T-helper 1 cell (primary cell): ENCODE results near the gene FDXR.

Source experiments
- DNase-seq, 5 donors: peaks; one replicate each; pipeline ENCODE4 v3.0.0-alpha.2; 2012 to 2020

Gene FDXR

DNA sequence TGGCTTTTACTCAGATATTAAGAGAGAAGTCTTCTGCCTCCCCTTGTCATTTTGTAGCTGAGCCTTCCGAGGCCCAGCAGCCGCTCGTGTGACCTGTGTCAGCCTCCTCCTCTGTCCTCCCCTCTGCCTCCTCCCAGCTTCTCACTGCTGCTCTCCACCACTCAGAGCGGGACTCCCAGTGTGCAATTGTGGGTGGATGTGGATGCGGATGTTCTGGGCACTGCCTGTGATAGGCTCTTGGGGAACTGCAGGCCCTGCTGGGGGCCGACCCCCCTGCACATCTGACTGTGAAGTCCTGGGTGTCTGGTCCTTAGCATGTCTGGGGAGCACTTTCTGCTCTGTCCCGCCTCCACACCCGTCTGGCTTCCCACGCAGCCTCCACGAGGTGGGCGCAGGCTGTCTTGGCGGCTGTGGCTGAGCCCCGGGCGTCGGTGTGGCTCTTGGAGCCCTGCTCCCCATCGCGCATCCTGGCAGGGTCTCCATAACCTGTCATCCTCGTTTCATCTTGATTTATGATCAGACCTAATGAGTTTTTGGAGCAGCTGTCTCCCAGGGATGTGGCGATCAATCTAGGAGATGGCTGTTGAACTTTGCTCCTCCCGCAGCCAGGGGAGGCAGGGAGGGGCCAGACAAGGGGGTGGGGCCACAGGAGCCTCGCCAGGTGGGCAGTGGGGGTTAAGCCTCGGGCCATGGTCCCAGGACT, 41.2 kb downstream of the FDXR start:
- no peak for DNase-seq

- no peak for DNase-seq
Measured at GRCh38 chr17:74830861-74831260, 41.9 kb downstream of the FDXR start.

DNA sequence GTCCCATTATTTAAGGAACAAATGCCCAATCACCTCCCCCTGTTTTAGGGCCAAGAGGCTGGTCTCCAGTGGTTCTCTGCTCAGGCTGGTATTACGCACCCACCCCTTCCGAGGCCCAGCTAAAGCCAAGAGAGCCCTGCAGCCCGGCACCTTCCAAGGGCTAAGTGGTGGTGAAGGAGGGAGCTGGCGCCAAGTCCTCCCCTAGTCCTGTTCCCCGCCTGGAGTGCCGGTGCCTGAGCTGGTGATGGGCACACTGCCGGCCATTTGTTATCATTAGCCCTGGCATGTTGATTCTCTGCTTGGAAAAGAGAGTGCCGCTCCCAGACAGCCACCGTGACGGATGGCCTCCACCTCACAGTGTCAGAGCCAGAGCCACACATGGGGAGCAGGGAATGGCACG, 45.0 kb downstream of the FDXR start:
- no peak for DNase-seq

GRCh38 chr17:74825952-74826719, 46.7 kb downstream of the FDXR start:
- no peak for DNase-seq

DNA sequence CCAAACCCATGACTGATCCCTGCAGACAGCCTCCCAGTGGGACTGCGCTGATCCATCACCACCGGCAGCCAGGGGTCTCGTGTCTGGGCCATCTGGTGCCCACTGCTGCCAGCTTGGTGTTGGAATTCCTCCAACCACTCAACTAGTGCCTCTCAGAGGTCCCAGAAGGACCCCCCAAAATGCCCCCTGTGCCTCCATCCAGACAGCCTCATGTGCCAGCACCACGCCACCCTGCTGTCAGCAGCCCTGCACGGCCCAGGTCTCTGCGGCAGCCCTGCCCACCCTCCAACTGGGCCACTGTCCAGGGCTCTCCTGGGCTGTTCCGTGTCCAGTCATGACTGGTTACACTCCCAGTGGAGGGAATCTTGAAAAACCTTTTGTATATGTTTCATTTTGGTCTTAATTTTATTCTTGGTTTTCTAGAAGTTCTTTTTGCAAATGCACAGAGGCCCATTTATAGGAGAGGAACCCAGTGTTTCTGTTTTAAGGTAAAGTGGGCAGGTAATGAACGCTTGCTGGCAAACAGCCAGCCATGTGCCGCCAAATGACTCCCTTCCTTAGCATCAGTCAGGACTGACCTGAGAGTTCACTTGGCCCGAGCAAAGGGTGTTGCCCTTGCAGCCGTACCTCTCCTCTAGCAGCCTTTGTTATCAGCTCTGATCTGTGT, 47.7 kb downstream of the FDXR start:
- no peak for DNase-seq

- DNase-seq: no peak
Measured at GRCh38 chr17:74822939-74823367, 49.8 kb downstream of the FDXR start.

GRCh38 chr17:74822335-74822938, 50.4 kb downstream of the FDXR start:
- no peak for DNase-seq

GRCh38 chr17:74821655-74822334, 51.0 kb downstream of the FDXR start:
- DNase-seq: no peak

GRCh38 chr17:74819801-74820436, 52.9 kb downstream of the FDXR start:
- no peak for DNase-seq

DNA sequence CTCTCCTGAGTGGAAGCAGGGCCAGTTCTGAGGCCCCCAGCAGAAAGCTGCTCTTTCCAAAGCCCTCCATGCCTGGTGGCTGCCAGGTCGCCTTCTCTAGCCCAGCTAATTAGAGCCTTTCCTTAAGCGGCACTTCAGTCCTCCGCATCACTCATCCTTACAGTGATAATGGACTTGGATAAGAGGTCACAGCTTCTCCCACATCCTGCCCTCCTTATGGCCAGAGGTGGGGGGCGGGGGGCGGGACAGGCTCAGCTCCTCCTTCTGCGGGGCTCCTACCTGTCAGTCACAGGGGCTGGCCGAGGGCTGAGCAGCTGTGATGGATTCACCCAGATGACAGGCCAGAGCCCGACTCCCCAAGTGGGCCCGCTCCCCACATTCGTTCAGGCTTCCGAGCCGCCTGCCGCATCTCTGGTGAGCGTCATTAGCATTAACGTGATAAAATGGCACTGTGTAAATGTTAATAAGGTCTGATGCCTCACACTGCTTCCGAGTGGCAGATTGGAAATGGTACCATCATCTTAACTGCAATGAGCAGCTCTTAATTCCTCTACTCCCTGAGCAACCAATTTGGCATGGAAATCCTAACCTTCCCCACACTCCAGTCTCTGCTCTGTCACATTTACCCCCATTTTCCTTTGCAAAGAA, 54.4 kb downstream of the FDXR start:
- no peak for DNase-seq

DNA sequence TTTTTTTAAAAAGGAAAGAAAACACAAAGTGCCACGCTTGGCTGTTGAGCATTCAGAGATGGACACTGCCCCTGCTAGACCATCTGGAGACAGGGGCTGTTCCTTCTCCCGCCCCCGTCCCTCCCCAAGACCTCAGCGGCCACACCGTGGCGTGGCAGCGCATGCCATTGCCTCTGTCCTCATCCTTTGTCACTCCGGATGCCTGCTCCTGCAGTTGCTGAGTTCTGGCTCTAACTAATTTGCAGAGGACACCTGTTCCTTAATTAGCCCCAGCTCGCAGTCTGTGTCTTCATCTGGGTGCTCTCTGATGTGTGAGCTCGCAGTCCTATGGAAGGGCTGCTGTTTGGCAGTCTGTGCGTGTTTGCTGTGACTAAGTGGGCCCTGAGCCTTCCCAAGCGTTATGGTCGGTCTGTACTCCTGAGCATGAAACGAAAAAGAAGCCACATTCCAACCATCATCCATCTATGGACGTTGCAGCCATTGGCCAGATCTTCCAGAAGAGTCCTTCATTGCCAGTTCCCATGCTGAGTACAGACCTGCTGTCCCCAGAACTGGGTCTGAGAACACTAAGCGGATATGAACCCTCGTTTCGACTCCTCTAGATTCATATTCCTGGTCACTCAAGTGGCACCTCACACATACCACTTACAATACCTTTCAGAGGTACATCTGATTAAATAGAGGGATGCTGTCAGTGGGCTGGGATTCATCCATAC, 55.7 kb downstream of the FDXR start:
- no peak for DNase-seq

DNA sequence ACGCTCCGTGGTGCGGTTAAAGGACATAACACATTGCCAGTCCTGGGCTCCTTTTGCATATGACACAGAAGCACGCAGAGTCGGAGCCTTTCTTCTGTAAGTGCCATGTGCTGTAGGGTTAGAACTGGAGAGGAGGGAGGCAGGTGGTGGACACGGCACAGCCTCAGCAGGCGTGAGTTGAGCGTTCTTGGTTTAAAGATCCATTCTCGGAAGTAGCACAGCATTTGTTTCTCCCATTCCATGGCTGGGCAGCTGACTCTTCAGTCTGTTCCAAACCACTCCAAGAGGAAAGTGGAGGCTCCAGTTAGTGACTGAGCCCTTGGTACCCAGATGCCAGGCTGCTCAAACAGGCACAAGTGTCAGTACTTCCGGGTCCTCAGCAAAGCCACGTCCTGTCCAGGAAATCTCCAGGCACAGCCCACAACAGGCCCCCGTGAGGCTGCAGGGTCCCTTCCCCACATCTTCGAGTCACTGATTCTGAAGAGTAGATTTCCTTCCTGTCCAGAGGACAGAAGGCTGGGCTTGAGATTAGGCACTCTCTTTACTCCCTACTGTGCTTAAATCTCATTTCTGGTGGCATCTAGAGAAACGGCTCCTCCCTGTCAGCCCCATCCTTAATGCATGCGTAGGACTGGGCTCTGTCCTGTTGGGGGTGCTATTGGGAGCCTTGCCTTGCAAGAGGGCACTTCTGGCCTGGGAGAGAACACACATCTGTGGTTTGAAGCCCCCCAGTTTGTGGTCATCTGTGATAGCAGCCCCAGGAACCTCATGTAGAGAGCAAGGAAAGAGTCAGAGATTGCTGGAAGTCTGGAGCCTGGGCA, 57.0 kb downstream of the FDXR start:
- DNase-seq: no peak

DNA sequence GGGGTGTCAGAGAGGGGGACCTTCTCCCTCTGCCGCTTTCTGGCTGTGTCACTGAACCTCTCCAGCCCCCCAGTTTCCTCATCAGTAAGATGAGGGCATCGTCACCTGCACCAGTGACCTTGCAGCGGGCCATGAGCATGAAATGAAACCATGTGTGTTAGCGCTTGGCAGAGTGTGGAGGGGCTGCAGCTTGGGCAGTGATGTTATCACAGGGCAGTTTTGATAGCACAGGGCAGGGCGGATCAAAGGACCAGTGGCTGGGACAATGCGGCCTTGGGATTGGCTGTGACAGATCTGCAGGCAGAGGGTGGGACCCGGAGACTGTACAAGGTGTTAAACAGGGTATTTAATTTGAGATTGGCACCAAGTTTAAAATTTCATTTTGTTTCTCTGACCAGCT, 57.7 kb downstream of the FDXR start:
- no peak for DNase-seq

- no peak for DNase-seq
Measured at GRCh38 chr17:74814453-74814852, 58.3 kb downstream of the FDXR start.
